Skin epidermis (tissue), 12 donors: ENCODE measurements around the gene ZNF236.
"Not testable (repeated sequence)": the region's sequence is repeated elsewhere in the genome, so short reads cannot be mapped to it uniquely, and the experiment has no call there.

Source experiments
- H3K27ac ChIP-seq, 21 experiments: fragments of 200-600 bp; sonication (generic) in 11 of 21; one replicate each; pipeline ENCODE4 v1.5.0; 2020; ENCODE audit warnings: mild to moderate bottlenecking in 3 of 21, inconsistent platforms in 2 of 21, moderate library complexity in 2 of 21
- H3K4me3 ChIP-seq, 7 experiments: fragments of 200-600 bp; sonication (generic) in 2 of 7; one replicate each; pipeline ENCODE4 v1.5.0; 2020; ENCODE audit warnings: inconsistent platforms in 2 of 7, mild to moderate bottlenecking in 2 of 7, moderate library complexity in 1 of 7

ZNF236 gene

GRCh38 chr18:76822506-76823160 is at the start of gene ZNF236:
Gene ZNF236 (plus strand): TSS chr18:76822557. CDS start chr18:76822608, 51 bp downstream.
- peak within 1 kb of the TSS; percentile 88 to 99 (median 97) for H3K27ac ChIP-seq

GRCh38 chr18:76772665-76773064 is 49.7 kb upstream of the ZNF236 start:
- Histone ChIP-seq H3K4me3 (no peak overlapping the region), H3K27ac (no peak overlapping the region)

More at GRCh38 chr18:76822506-76823160, at the start of gene ZNF236:
- H3K4me3 ChIP-seq = peak within 1 kb of the TSS; percentile 72 to 86 (median 80)

DNA sequence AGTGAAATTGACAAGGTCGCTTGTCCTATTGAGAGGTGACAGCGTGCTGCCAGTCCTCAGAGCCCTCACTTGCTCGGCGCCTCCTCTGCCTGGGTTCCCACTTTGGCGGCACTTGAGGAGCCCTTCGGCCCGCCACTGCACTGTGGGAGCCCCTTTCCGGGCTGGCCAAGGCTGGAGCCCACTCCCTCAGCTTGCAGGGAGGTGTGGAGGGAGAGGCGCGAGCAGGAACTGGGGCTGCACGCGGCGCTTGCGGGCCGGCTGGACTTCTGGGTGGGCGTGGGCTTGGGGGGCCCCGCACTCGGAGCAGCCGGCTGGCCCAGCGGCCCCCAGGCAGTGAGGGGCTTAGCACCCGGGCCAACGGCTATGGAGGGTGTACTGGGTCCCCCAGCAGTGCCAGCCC is 45.3 kb upstream of the ZNF236 start:
- H3K27ac ChIP-seq, H3K4me3 ChIP-seq: not testable (repeated sequence)

DNA sequence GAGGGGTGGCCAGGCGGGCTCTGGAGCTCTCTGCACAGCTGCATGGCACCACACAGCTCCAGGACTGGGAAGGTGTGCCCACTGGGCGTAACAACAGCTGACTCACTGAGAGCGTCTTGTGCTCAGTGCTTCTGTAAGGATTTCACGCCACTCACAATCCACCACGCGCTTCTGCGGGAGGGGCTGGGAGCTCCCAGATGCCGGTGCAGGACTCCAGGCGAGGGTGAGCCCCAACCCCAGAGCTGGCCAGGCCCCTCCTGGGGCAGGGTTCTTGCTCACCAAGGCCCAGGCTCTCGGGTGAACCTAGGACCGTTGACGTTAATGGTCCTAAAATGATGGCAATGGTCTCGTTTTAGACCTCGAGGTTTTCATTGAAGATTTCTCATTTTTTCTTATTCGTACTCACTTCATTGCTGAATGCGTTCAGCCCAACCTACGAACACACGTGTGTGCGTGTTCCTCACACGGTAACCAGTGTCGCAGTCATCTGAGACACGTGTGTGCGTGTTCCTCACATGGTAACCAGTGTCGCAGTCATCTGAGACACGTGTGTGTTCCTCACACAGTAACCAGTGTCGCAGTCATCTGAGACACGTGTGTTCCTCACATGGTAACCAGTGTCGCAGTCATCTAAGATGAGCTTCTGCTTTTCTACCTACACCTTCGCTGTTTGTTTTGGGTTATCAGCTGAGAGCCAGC is 38.4 kb upstream of the ZNF236 start:
- H3K27ac ChIP-seq = no peak overlapping the region
- no peak overlapping the region for H3K4me3 ChIP-seq

- H3K27ac ChIP-seq = no peak overlapping the region
- H3K4me3 ChIP-seq = no peak overlapping the region
Measured at GRCh38 chr18:76785872-76786271, 36.5 kb upstream of the ZNF236 start.

DNA sequence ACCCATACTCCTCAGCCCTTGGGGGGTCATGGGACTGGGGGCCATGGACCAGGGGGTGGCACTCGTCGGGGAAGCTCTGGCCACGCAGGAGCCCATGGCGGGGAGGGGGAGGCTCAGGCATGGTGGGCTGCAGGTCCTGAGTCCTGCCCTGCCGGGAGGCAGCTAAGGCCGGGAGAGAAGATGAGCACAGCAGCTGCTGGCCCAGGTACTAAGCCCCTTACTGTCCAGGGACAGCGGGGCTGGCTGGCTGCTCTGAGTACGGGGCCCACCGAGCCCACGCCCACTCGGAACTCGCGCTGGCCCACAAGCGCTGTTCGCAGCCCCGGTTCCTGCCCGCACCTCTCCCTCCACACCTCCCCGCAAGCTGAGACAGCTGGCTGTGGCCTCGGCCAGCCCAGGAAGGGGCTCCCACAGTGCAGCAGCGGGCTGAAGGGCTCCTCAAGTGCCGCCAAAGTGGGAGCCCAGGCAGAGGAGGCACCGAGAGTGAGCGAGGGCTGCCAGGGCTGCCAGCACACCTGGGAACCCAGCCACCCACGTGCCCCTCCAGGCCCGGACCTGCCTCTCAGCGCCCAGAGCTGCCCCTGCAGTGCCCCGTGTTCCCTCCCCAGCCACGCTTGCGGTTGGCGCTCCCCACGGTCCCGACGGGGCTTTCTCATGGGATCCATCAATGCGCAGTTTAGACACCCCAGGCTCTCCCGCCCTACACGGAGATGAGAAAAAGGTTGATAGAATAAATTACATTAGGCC is 33.6 kb upstream of the ZNF236 start:
- no peak overlapping the region for H3K4me3 ChIP-seq
- no peak overlapping the region for H3K27ac ChIP-seq

DNA sequence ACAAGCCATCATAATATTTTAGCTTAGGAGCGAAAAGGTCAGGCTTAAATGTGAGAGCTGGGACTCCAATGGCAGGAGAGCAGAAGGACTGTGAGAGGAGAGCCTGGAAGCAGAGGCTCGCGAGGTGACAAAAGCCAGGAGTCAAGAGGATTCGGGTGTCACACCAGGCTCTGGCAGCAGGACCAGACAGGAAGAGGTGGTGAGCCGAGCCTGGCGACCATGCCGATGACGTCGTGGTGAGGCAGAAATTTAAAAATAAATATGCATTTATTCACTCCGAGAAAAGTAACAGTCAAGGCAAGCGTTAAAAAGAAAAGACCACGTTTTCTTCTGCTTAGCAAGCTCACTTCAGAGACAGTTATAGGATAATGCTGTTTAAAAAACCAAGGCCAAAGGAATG is 31.3 kb upstream of the ZNF236 start:
- no peak overlapping the region for H3K27ac ChIP-seq
- H3K4me3 ChIP-seq = no peak overlapping the region

GRCh38 chr18:76791642-76792041 is 30.7 kb upstream of the ZNF236 start:
- Histone ChIP-seq H3K4me3 (no peak overlapping the region), H3K27ac (no peak overlapping the region)

- Histone ChIP-seq H3K4me3 (no peak overlapping the region), H3K27ac (no peak overlapping the region)
Measured at GRCh38 chr18:76794326-76794725, 28.0 kb upstream of the ZNF236 start.

DNA sequence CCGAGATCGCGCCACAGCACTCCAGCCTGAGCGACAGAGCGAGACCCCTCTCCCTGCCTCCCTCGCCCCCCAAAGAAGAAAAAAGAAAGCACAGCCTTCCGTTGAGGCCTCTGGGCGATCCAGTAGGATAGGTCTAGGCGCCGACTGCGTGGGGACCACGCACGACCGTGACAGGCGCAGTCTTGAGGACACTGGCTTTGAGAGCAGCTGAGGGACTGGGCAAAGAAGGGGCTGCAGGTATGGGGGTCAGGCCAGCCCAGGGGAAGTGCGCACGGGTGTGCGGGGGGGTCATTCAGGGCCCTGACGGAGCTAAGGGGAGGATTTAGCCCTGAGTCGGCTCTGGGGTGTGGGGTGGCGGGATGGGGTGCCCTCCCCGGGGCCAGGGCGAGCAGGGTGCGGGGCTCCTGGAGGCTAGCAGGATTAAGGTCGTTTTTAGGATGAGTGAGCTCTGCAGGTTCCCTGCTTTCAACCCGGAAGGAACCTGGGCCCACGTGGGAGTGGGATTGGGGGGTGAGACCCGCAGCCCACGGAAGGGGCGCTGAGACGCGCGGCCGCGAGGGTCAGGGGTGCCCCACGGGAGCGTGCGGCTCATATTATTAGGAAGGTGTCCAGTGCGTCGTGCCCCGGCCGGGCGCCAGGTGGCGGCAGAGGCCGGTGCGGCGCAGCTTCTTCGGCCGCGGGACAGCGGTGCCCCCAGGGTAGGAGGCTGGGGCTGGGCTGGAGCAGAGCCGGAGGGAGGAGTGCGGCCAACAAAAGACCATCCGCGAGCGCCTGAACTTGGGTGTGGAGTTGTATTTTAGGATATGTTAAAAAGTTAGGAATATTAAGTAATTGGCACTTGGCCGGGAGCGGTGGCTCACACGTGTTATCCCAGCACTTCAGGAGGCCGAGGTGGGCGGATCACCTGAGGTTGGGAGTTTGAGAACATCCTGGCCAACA is 20.5 kb upstream of the ZNF236 start:
- Histone ChIP-seq H3K4me3 (peak overlapping the region in 1 of 7 experiments; percentile 20), H3K27ac (peak overlapping the region in 1 of 21 experiments; percentile 41)

DNA sequence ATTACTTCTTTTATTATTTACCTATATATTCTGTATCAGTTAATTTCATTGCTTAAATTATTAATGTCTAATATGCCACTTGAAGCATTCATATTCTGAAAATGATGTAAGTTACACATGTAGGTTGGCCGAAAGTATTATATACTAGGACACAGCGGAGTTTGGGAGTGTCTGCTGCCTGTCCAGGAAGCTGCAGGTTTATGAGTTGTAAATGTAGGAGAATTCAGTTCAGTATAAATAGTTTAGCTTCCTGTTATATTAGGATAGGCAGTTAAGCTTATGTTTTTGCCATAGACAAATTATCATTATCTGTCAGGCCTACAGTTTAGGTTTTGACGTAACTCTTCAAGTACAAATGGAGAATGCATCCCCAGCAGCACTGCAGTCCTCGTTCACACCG is 18.9 kb upstream of the ZNF236 start:
- no peak overlapping the region for H3K4me3 ChIP-seq
- no peak overlapping the region for H3K27ac ChIP-seq

DNA sequence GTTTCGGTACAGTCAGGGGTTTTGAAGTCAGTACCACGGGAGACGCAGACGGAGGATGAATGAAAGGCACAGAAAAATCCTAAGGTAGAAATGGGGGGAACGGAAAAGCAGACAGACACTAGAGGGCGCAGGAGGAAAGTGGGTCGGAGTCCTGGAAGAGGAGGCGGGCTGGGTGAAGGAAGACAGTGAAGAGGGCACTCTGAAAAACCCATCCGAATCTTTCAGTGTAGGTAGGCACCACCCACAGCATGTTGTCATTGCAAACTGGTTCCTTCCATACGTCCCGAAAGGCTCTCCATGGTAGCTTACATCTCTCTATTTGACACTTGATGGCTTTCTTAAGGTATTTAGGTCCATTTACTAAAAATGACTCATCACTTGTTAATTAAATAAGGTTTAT is 18.5 kb upstream of the ZNF236 start:
- H3K27ac ChIP-seq = no peak overlapping the region
- H3K4me3 ChIP-seq = no peak overlapping the region

- no peak overlapping the region for H3K27ac ChIP-seq
- no peak overlapping the region for H3K4me3 ChIP-seq
Measured at GRCh38 chr18:76805221-76805620, 17.1 kb upstream of the ZNF236 start.

DNA sequence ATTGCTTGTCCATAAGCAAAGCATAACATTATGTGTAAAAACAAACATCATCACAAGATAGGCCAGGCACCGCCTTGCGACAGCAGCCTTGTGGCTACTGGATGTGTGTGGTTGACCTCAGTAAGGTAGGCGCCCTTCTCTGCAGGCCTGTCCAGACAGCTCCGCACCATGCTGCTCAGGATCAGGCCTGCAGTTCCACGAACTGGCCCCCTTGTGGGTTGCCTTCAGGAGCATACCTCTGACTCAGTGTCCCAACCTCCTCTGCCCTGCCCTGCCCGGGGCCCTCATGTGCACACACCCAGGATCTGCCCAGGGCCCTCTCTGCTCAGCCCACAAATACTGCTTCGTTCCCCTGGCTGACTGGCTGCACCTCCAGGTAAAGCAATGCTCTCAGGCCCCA is 16.1 kb upstream of the ZNF236 start:
- no peak overlapping the region for H3K27ac ChIP-seq

GRCh38 chr18:76808561-76808960 is 13.8 kb upstream of the ZNF236 start:
- H3K27ac ChIP-seq = no peak overlapping the region
- H3K4me3 ChIP-seq = no peak overlapping the region

More for the DNA sequence above, 16.1 kb upstream of the ZNF236 start:
- H3K4me3 ChIP-seq = no peak overlapping the region

GRCh38 chr18:76811530-76811929 is 10.8 kb upstream of the ZNF236 start:
- not testable (repeated sequence) for H3K4me3 ChIP-seq, H3K27ac ChIP-seq

DNA sequence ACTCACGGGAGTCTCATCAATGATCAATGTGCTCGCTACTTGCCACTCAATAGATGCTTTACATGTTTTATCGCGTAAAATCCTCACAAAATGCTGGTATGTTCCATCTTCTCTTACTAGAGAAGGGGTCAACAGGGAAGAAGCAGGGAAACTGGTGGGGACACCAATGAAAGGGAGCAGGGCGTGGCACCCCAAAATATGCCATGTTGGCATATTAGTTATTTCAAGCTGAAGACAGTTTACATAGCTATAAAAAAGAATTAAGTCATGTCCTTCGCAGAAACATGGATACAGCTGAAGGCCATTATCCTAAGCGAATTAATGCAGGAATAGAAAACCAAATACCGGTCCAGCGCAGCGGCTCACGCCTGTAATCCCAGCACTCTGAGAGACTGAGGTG is 8.1 kb upstream of the ZNF236 start:
- Histone ChIP-seq H3K27ac (no peak overlapping the region), H3K4me3 (no peak overlapping the region)

DNA sequence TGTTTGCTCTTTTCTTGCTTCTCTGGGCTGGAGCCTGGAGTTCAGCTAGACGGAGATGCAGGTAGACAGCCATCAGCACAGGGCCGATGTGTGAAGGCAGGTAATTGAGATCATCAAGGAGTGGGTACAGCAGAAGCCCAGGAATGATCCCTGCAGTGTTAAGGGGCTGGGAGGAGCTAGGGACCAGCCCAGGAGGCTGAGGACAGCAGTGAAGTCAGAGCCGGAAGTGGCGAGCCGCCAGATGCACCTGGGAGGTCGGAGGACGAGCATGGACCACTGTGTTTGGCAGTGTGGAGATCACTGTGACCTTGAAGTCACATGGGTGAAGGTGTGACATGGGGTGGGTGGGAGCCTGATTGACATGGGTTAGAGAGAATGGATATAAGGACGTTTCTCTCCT is 6.2 kb upstream of the ZNF236 start:
- H3K27ac ChIP-seq = no peak overlapping the region

DNA sequence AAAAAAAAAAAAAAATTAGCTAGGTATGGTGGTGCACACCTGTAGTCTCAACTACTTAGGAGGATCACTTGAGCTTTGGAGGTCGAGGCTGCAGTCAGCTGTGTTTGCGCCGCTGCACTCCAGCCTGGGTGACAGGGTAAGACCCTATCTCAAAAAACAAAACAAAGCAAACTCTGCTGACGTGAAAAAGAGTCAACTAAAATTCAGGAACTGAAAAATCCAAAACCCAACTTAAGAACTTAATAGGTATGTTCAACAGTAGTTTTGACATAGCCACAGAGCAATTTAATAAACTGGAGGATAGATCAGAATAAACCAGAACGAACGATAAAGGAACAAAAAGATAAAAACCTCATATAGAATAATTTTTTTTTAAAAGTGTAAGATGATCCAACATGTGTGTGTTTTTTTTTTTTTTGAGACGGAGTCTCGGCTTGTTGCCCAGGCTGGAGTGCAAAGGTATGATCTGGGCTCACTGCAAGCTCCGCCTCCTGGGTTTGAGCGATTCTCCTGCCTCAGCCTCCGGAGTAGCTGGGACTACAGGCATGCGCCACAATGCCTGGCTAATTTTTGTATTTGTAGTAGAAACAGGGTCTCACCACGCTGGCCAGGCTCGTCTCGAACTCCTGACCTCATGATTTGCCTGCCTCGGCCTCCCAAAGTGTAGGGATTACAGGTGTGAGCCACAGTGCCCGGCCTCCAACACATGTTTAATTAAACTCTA is 4.3 kb upstream of the ZNF236 start:
- no peak overlapping the region for H3K4me3 ChIP-seq
- H3K27ac ChIP-seq = no peak overlapping the region

More for the DNA sequence above, 6.2 kb upstream of the ZNF236 start:
- H3K4me3 ChIP-seq = no peak overlapping the region
